ENCODE data around the gene TMEM39A.

The TMEM39A gene, protein sequence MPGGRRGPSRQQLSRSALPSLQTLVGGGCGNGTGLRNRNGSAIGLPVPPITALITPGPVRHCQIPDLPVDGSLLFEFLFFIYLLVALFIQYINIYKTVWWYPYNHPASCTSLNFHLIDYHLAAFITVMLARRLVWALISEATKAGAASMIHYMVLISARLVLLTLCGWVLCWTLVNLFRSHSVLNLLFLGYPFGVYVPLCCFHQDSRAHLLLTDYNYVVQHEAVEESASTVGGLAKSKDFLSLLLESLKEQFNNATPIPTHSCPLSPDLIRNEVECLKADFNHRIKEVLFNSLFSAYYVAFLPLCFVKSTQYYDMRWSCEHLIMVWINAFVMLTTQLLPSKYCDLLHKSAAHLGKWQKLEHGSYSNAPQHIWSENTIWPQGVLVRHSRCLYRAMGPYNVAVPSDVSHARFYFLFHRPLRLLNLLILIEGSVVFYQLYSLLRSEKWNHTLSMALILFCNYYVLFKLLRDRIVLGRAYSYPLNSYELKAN

DNA sequence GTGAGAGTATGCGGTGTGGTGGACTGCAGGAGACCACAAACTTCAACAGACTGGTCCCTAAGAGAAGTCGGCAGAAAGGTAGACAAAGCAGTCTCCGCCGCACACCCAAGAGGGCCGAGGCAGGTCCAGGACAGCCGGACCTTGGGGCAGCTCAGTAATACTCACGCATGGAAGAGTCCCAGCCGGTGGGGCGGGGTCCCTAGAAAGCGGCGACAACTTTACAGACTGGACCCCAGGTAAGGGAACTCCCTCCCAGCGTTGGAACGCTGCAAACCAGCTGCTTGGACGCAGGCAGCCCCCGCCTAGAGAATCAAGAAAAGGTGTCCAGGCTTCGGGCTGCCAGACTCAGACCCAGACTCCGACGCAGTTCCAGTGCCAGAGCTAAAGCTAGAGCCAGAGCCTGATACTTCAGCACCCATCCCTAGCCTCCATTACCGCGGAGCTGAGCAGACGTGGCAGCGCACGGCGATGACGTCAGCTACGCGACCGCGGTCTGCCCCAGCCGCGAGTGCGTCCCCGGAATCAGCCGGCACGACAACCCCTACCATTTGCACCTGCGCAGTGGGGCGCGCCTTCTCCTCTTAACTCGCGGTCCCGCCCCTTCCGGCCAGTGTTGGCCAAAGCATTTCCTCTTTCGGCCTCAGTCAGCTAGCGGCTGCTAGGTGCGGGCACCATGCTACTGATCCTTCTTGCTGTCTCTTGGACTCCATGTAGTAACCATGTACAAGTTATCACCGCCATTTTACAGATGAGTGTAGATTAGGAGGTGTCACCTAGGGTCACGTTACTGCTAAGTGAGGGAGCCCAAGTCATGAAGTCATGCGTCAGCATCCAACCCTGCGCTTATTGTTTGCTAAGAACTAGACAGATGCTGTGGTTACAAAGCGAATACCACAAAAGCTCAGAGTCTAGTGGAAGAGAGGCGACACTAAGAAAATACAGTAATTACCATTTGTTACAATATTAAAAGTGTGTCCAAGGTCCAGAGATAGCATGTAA is at the start of gene TMEM39A:
TSS of gene TMEM39A (minus strand) at position 445 of the 999 bp plus-strand sequence. CDS start 1,541 bp downstream, outside the sequence.
- DNase-seq = peak; percentile 97 to 99

DNA sequence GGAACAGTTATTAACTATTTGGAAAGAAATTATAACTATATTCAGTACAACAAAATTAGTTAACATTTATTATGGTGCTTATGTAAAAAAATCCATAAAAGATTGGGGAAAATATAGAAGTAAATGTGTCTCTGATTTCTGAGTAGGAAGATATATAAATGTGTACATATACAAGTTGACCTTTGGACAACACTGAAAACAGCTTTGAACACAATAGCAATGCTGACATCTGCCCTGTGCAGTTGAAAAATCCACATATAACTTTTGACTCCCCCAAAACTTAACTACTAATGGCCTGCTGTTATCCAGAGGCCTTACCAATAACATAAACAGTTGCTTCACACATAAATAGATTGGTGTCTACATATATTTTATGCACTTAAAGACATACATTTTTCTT is 47.3 kb upstream of the TMEM39A start:
- DNase-seq = no peak

DNA sequence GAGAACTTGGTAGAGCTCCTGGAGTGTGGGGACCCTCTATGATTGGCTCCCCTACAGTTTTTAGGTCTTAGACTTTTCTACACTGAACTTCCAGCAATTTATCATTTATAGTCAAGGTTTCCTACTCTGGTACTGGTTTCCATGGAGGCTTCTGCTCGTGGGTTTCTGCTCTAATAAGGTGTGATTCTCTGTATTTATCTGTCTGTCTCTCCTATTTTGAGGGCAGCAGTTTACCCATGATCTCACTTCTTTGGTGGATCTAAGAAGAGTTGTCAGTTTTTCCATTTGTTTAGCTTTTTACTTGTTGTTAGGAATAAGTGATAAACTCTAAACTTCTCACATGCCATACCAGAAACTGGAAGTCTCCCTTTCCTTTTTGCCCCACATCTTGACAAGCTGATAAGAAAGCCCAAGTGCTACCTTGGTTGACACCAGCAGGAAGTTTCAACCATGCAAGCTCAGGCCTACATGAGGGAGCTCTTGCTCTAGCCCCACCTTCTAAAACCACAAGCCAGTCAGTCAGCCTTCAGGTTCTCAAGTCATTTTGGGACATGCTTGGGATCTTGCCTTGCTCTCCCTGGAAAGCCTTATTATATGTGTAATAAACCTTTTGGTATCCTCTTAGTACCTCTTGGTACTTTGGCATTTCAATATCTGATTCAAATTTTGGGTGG is 44.9 kb upstream of the TMEM39A start:
- DNase-seq = peak in 1 of 2 experiments; percentile 2

DNA sequence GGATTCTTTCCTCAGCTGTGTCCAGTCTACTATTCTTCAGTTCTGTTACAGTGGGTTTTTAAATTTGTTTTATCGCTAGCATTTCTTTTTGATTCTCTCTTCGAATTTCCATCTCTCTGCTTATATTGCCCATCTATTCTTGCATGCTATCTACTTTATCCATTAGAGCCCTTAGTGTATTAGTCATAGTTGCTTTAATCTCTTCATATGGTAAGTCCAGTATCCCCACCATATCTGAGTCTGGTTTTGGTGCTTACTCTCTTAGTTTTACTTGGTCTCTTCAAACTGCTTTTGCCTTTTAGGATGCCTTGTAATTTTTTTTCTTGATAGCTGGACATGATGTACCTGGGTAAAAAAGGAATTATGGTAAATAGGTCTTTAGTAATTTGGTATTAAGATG is 44.0 kb upstream of the TMEM39A start:
- no peak for DNase-seq

DNA sequence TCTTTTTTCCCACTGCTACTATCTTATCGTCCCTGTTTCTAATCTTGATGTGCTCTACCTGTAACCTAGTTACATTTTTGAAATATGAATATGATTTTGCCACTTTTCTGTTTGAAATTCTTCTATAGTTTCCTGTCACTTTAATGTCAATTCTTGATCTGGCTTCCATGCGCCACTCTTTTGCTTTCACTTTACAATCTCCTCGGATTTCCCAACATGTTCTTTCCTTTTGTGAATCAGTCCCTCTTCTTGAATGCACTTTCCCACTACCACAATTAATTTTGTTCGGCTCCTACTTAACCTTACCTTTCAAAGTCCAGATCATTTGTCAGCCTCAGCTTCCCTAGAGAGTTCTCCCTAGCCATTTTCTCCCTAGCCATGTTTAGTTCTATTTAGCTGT is 43.2 kb upstream of the TMEM39A start:
- no peak for DNase-seq

DNA sequence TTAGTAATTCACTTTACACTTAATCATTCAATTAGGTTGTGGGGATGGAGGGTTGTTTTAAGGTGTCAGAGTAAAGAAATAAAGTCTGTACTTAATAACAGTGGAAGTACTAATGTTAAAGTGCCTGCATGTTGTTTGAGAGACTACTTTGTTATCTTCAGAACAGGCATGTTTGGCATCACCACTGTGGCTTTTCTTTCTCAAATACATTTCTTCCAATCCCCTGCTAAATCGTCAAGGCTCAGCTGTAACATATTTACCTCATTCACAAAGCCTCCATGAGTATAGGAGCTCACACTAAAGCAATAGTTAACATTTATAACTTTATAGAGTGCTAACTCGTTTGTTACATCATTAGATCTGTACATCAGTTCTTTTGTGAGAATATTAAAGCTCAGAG is 37.5 kb upstream of the TMEM39A start:
- no peak for DNase-seq

DNA sequence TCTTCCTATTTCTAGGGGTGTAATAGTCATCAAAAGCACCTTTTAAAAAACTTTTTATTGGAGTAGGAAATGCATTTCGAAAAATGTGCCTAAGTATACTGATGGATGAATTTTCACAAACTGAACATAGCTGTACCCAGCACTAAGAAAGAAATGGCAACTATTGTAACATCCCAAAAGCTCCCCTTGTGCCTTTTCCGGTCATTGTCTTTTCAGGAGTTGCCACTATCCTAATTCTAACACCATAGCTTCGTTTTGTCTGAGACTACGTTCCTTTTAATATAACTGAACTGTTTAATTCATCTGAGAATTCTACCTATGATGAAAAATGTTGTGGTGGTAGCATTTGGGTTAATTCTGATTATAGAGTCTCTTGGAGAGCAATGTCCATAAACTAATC is 36.9 kb upstream of the TMEM39A start:
- DNase-seq = no peak

DNA sequence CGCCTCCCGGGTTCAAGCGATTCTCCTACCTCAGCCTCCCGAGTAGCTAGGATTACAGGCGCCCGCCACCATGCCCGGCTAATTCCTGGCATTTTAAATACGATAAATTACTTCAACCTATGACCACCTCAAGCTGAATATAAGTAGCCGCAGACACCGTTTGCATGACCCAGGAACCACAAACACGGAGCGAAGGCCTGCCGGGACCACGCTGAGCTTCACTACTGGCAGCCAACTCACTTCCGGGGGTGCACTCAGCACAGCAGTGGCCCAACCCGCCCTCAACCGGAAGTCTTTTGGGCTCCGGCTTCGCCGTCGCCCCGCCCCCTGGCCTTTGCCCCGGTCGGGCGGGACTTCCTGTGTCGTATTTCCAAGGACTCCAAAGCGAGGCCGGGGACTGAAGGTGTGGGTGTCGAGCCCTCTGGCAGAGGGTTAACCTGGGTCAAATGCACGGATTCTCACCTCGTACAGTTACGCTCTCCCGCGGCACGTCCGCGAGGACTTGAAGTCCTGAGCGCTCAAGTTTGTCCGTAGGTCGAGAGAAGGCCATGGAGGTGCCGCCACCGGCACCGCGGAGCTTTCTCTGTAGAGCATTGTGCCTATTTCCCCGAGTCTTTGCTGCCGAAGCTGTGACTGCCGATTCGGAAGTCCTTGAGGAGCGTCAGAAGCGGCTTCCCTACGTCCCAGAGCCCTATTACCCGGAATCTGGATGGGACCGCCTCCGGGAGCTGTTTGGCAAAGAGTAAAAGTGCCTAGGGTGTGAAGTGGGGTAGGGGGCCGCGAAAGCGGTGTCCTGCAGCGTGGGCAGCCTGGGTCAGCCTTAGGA is 35.0 kb upstream of the TMEM39A start, which contains the start of gene TIMMDC1:
TSS of gene TIMMDC1 (plus strand) at position 362 of the 826 bp plus-strand sequence. CDS start at position 549, 187 bp downstream.
- DNase-seq = peak; percentile 96 to 98

DNA sequence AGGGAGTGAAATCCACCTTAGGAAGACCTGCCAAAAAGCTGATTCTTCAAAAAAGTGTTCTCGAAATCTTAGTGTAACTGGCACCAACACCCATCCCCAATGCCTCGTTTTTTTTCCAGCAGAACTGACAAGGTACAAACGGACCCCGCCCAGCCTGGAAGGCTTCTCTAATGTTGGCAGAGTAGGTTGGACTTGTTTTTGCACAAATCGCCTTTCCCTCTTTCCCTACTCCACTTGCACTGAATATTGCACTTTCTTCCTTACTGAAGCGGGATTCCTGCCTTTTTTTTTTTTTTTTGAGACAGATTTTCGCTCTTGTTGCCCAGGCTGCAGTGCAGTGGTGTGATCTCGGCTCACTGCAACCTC is 34.4 kb upstream of the TMEM39A start:
- DNase-seq = no peak

DNA sequence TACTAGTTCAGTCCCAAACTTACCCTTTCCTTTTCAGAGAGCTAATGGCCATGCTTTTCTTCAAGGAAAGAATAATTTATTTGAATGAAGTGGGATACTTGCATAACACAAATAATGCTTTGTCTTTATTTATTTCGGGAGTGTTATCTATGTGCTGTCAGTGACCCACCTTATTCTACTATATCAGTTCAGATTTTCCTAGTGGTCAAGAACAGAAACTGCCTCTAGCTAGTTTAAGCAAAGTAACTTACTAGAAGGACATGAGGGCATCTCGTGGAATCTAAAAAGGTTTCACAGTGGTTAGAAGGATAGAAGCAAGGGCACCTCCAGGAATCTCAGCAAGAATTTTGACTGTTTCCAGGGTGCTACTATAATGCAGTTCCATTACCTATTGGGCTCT is 31.2 kb upstream of the TMEM39A start:
- DNase-seq = no peak

DNA sequence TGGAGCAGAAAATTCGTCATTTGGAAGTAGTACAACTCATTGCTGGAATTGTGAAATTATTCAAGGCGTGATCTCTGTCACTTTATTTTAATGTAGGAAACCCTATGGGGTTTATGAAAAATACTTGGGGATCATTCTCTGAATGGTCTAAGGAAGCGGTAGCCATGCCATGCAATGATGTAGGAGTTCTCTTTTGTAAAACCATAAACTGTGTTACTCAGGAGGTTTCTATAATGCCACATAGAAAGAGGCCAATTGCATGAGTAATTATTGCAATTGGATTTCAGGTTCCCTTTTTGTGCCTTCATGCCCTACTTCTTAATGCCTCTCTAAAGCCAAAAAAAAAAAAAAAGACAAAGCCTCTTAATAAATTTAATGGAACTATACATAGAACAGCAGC is 29.4 kb upstream of the TMEM39A start:
- no peak for DNase-seq

DNA sequence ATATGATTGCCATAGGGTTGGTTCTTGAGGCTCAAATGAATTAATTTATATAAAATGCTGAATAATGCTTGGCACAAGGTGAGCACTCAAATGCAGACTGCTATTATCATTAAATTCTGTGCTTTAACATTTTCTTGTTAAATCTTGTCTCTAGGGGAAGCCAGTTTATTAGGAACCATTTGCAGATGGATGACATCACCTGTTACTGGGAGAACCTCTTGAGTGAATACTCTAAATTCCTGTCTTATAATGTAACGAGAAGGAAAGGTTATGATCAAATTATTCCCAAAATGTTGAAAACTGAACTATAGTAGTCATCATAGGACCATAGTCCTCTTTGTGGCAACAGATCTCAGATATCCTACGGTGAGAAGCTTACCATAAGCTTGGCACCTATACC is 28.7 kb upstream of the TMEM39A start:
- DNase-seq = no peak

DNA sequence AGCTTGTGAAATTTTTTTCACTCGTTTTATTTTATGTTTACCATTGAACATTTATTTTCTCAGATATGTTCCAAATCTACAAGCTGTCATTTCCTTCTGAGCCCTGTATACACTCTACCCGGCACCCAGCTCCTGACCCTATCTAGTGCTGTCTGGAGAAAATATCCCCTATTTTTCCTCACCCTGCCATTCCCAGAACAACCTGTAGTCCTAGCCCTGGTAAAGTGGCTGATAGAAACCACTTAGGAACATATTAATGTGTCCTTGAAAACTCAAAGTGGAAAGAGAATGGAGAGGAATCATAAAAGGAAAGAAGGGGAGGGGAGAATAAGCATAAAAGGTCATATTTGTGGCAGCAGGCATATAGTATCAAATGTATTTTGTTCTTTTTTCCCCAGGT is 26.7 kb upstream of the TMEM39A start:
- no peak for DNase-seq

DNA sequence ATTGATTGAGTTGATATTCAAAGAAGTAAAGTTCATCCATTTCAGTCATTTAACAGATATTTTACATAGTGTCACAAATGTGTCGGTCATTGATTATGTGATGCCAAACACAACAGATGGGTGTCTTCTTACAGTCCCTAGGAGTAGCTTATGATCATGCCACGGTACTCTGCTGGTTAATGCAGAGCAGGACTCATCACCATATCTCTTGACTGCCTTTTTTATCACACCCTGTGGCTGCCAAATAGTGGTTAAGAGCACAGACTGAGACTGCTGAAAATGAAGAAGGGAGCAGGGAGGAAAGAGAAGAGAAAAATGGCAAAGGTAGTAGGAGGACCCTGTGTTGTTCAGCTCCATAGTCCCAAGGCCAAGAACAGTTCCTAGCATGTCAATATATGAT is 22.1 kb upstream of the TMEM39A start:
- no peak for DNase-seq

DNA sequence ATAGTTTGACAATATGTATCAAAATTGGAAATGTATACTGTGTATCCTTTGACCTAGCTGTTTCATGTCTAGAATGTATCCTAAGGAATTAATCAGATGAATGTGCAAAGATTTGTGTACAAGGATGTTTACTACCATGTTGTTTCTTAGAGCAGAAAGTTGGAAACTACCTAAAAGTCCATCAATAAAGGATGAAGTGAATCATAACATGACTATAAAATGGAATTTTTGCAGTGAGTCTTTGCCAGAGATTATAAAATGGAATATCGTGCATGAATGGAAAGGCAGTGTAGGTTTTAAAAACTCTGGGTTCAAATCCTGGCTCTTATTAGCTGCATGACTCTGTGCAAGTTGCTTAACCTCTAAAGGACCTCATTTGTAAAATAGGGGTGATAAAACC is 19.7 kb upstream of the TMEM39A start:
- DNase-seq = no peak

DNA sequence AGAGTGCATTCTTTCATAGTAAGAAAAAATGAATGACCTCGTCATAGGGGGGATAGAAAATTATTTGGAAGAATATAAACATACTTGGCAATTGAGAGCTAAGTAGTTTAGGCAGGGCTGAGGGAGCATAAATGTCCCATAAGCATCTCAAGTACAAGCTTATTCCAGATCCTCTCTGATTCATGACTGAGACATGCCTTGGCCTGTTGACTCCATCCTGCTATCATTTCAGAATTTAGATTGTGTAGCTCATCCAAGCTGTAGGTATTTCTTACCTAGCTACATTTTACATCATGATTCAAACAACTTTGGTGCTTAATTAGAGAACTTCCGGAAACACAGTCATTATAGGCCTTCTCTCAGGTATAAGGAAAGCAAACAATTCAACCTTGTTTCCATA is 17.7 kb upstream of the TMEM39A start:
- no peak for DNase-seq

DNA sequence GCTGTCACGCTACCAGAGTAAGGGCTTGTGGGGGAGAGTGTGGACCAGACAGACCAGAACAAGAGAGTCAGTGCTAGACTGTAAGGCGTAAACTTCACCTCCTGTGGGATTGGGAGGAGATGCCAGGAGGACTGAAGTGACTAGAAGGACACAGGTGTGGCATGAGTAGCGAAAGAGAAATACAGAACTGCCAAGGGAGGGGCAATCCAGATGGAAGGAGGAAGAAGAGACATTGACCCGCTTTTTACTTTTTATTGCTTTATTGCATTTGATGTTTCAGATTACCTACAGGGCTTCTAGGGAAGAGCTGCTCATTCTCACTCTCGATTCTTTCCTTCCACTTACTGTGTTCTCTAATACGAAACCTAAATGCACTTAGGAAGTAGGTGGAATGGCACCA is 7.5 kb upstream of the TMEM39A start:
- DNase-seq = no peak

DNA sequence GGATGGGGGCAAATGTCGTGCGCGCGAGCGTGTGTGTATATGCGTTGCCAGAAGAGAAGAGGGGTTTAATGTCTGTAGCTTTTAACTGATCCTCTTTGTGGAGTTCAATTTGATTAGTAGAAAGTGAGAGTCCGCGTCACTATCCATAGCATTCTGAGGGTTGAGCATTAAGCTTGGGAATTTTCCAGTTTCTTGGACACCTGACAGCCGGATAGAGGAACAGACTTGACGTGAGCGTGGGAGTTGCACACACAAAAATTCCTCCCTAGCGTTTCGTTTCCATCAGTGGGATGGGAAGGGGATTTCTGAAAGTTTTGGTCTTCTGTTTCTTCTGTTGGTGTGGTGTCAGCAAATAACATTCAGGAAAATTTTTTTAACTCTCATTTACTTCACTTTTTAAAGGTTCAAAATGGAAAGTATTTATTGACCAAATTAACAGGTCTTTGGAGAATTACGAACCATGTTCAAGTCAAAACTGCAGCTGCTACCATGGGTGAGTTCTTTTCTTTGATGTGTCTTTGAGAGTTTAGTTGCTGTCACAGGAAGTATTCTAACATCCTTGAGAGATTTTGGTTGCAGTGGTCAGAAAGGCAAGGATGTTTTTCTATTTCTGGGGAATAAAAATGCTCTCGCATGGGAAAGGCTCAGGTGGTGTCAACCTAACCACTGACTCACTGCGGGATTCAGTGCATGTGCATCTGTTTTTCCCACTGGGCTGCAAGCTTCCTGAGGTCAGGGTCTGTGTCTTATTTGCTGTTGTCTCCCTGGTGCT is 6.2 kb upstream of the TMEM39A start:
- no peak for DNase-seq

DNA sequence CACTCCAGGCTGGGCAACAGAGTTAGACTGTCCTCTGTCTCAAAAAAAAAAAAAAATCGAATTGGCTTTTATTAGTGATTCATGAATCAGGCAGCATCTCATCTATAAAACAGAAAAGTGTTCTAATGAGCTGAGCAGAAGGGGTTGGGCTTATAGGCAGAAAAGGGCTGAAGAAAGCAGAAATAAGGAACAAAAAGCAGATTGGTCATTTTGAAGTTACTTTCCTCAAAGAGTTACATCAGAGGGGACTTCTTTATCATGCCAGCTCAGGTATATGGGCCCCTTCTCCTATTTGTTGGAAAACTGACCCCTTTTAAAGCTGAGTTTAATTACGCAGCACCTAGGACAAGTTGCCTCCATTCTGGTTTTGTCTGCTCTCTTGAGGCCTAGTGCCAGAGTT is 4.6 kb upstream of the TMEM39A start:
- DNase-seq = no peak

DNA sequence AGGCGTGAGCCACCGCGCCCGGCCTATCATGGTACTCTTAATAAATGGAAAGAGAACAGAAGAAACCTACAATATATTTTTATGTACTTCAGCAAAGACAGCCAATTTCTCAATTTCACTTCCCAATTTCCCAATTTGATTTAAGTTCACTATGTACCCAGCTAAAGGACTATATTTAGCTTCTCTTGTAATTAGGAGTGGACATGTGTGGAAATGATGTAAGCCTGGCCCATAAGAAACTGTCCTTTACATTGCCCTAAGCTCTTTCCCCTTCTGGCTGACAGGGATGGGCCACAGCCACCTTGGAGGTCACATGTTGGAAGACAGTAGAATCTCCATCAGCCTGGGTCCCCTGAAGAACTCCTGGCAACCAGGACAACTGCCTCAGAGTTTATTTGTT is 6.2 kb downstream of the TMEM39A start:
- no peak for DNase-seq

DNA sequence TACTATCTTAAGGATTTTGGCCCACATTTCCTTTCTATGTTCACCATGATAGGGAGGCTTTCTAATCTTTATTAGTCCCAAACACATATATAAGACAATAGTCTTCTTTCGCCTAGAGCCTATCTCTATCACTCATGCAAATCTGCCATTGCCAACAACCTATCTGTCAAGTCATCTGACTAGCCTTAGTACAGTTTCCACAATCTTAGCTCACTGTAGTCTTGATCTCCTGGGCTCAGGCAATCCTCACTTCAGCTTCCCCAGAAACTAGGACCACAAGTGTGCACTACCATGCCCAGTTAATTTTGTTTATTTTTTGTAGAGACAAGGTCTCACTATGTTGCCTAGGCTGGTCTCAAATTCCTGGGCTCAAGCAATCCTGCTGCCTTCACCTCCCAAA is 6.9 kb downstream of the TMEM39A start:
- DNase-seq = no peak
